ENCODE measurements around the gene LRR1. TPM values are rescaled to one million over a fixed set of nuclear protein-coding genes. Genes with fewer than 3 reads are reported as not detected.

Gene LRR1
- total RNA-seq, 1 donor from 2014 or later: 3.7 TPM

GRCh38 chr14:49607583-49607982 is 8.8 kb downstream of the LRR1 start:
- H3K27ac ChIP-seq: no peak overlapping the region
- no peak for DNase-seq (ENCODE audit: extremely low spot score in 2 of 2)
- no peaks in the 10 kb centered on the region for H3K27me3 ChIP-seq
- intact Hi-C loops (cut with DNase I): no loop called here
- TF ChIP-seq POLR2AphosphoS5 (IDR thresholded peaks at IDR 0.05; ENCODE audit: insufficient read depth in 1 of 2, low read depth in 1 of 2) (no peak), POLR2A (IDR thresholded peaks at IDR 0.05) (no peak), CTCF (IDR thresholded peaks at IDR 0.05) (no peak)
- no peaks in the 10 kb centered on the region for H3K36me3 ChIP-seq
- no peaks in the 10 kb centered on the region for H3K4me1 ChIP-seq
- H3K4me3 ChIP-seq: no peak overlapping the region
- no peaks in the 10 kb centered on the region for H3K9me3 ChIP-seq

- Histone ChIP-seq H3K27ac (no peak overlapping the region), H3K4me3 (no peak overlapping the region), H3K36me3 (peaks cover 0 to 3% of the 10 kb centered on the region in 2 donors), H3K4me1 (no peaks in the 10 kb centered on the region), H3K27me3 (no peaks in the 10 kb centered on the region), H3K9me3 (no peaks in the 10 kb centered on the region)
- intact Hi-C loops (cut with DNase I): no loop called here
- no peak for DNase-seq (ENCODE audit: extremely low spot score in 2 of 2)
- no peak for TF ChIP-seq CTCF (IDR thresholded peaks at IDR 0.05)
- TF ChIP-seq POLR2A (IDR thresholded peaks at IDR 0.05): no peak
- no peak for TF ChIP-seq POLR2AphosphoS5 (IDR thresholded peaks at IDR 0.05; ENCODE audit: insufficient read depth in 1 of 2, low read depth in 1 of 2)
Measured at GRCh38 chr14:49612251-49612650, 13.5 kb downstream of the LRR1 start.

GRCh38 chr14:49612671-49613070 is 13.9 kb downstream of the LRR1 start:
- no peak overlapping the region for H3K27ac ChIP-seq
- H3K4me1 ChIP-seq: no peaks in the 10 kb centered on the region
- intact Hi-C loops (cut with DNase I): no loop called here
- no peaks in the 10 kb centered on the region for H3K9me3 ChIP-seq
- TF ChIP-seq POLR2AphosphoS5 (IDR thresholded peaks at IDR 0.05; ENCODE audit: insufficient read depth in 1 of 2, low read depth in 1 of 2): no peak
- TF ChIP-seq POLR2A (IDR thresholded peaks at IDR 0.05): no peak
- no peak for TF ChIP-seq CTCF (IDR thresholded peaks at IDR 0.05)
- no peaks in the 10 kb centered on the region for H3K27me3 ChIP-seq
- no peak overlapping the region for H3K4me3 ChIP-seq
- DNase-seq (ENCODE audit: extremely low spot score in 2 of 2): no peak
- peaks cover 0 to 8% of the 10 kb centered on the region in 2 donors for H3K36me3 ChIP-seq

GRCh38 chr14:49614196-49614595 is 15.5 kb downstream of the LRR1 start:
- peaks cover 7% of the 10 kb centered on the region for H3K4me1 ChIP-seq
- peaks cover 0 to 20% of the 10 kb centered on the region in 2 donors for H3K36me3 ChIP-seq
- H3K4me3 ChIP-seq: no peak overlapping the region
- DNase-seq (ENCODE audit: extremely low spot score in 2 of 2): no peak
- intact Hi-C loops (cut with DNase I): no loop called here
- TF ChIP-seq CTCF (IDR thresholded peaks at IDR 0.05) (no peak), POLR2A (IDR thresholded peaks at IDR 0.05) (no peak), POLR2AphosphoS5 (IDR thresholded peaks at IDR 0.05; ENCODE audit: insufficient read depth in 1 of 2, low read depth in 1 of 2) (no peak)
- H3K27ac ChIP-seq: no peak overlapping the region
- no peaks in the 10 kb centered on the region for H3K27me3 ChIP-seq
- H3K9me3 ChIP-seq: no peaks in the 10 kb centered on the region

- Histone ChIP-seq H3K9me3 (no peaks in the 10 kb centered on the region), H3K4me1 (peaks cover 14% of the 10 kb centered on the region), H3K27ac (no peak overlapping the region), H3K27me3 (no peaks in the 10 kb centered on the region), H3K4me3 (no peak overlapping the region), H3K36me3 (peaks cover 0 to 20% of the 10 kb centered on the region in 2 donors)
- intact Hi-C loops (cut with DNase I): no loop called here
- TF ChIP-seq POLR2AphosphoS5 (IDR thresholded peaks at IDR 0.05; ENCODE audit: insufficient read depth in 1 of 2, low read depth in 1 of 2): no peak
- TF ChIP-seq POLR2A (IDR thresholded peaks at IDR 0.05): no peak
- no peak for TF ChIP-seq CTCF (IDR thresholded peaks at IDR 0.05)
- DNase-seq (ENCODE audit: extremely low spot score in 2 of 2): no peak
Measured at GRCh38 chr14:49615776-49616175, 17.0 kb downstream of the LRR1 start.

All from vagina (tissue), 2 donors.